Cardiac fibroblast (primary cell): ENCODE results near the gene AMFR.
"Not testable (repeated sequence)": the region's sequence is repeated elsewhere in the genome, so short reads cannot be mapped to it uniquely, and the experiment has no call there.

Experiments used
- DNase-seq, 2 donors: peaks; one replicate each; pipeline versions ENCODE4 v3.0.0 to v3.0.0-alpha.2; 2010; ENCODE audit warnings: low read depth in 2 of 2
- H3K4me3 ChIP-seq, 2 donors: replicated peaks in 1 of 2; 1 replicate in 1 of 2; 2 replicates in 1 of 2; pipeline ENCODE4 v1.5.1; 2011; ENCODE audit warnings: low read depth in 2 of 2, low read length in 2 of 2, mild to moderate bottlenecking in 2 of 2, moderate library complexity in 1 of 2
- TF ChIP-seq, protein P1 (sequence below): IDR thresholded peaks from one replicate; pipeline ENCODE4 v1.5.1; 2011; ENCODE audit warnings: low read depth, mild to moderate bottlenecking, low read length, inconsistent platforms

Gene AMFR

DNA sequence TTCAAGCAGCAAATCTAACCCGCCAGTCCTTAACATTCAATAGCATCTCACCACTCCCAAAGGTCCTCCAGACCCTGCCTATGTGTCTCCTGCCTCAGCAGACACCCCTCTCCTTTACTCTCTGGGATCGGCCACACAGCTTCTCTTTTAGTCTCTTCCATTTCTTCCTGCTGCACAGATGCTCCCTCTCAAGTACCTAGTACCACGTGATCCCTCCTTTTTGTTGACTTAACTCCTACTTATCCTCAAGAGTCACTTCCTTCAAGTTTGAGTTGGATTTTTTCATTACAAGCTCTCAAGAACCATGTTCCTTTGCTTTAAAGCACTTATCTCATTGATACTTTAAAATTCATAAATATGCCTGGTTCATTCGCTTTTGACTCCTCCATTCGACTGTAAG, 24.9 kb downstream of the AMFR start:
- TF ChIP-seq, protein P1, sequence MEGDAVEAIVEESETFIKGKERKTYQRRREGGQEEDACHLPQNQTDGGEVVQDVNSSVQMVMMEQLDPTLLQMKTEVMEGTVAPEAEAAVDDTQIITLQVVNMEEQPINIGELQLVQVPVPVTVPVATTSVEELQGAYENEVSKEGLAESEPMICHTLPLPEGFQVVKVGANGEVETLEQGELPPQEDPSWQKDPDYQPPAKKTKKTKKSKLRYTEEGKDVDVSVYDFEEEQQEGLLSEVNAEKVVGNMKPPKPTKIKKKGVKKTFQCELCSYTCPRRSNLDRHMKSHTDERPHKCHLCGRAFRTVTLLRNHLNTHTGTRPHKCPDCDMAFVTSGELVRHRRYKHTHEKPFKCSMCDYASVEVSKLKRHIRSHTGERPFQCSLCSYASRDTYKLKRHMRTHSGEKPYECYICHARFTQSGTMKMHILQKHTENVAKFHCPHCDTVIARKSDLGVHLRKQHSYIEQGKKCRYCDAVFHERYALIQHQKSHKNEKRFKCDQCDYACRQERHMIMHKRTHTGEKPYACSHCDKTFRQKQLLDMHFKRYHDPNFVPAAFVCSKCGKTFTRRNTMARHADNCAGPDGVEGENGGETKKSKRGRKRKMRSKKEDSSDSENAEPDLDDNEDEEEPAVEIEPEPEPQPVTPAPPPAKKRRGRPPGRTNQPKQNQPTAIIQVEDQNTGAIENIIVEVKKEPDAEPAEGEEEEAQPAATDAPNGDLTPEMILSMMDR: no peak
- H3K4me3 ChIP-seq: no peak overlapping the region
- no peak for DNase-seq

GRCh38 chr16:56399486-56399885, 25.9 kb downstream of the AMFR start:
- no peak for DNase-seq
- no peak overlapping the region for H3K4me3 ChIP-seq
- TF ChIP-seq, protein P1: no peak

- TF ChIP-seq, protein P1: no peak
- DNase-seq: no peak
- H3K4me3 ChIP-seq: no peak overlapping the region
Observed at GRCh38 chr16:56399047-56399446, 26.3 kb downstream of the AMFR start.

DNA sequence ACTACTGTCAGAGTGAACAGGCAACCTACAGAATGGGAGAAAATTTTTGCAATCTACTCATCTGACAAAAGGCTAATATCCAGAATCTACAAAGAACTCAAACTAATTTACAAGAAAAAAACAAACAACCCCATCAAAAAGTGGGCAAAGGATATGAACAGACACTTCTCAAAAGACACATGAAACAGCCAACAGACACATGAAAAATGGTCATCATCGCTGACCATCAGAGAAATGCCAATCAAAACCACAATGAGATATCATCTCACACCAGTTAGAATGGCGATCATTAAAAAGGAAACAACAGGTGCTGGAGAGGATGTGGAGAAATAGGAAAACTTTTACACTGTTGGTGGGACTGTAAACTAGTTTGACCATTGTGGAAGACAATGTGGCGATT, 28.6 kb downstream of the AMFR start:
- H3K4me3 ChIP-seq, DNase-seq: not testable (repeated sequence)

- H3K4me3 ChIP-seq: no peak overlapping the region
- DNase-seq: peak; percentile 66 to 99
- TF ChIP-seq, protein P1: no peak
Observed at GRCh38 chr16:56389554-56389953, 35.8 kb downstream of the AMFR start.

DNA sequence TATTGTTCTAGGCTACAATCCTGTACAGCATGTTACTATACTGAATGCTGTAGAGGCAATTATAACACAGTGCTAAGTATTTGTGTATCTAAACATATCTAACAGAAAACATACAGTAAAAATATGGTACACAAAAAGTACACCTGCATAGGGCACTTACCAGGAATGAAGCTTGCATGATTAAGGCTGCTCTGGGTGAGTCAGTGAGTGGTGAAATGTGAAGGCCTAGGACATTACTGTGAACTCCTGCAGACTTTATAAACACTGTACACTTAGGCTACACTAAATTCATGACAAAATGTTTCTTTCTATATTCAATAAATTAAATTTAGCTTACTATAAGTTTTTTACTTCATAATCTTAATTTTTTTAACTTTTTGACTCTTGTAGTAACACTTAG, 37.1 kb downstream of the AMFR start:
- H3K4me3 ChIP-seq: no peak overlapping the region
- TF ChIP-seq, protein P1: no peak
- peak in 1 of 2 donors; percentile 65 for DNase-seq

DNA sequence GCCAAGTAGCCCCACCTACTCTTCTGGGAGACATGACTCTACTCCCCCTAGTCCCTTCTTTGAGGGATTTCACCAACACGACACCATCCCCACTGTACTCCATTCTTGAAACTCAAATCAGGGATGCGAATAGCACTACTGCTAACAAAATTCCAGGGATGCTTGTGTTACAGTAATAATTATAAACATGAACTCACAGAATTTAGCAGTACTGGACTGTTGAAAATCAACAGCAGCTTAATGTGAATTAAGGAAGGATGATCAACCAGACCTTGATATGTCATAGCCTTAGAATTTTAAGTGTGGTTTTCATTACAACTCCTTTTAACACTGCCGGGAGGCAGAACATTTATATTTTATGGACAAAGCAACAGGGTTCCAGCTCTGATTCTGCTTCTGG, 37.9 kb downstream of the AMFR start:
- no peak for DNase-seq
- H3K4me3 ChIP-seq: no peak overlapping the region
- TF ChIP-seq, protein P1: no peak
